Keratinocyte (primary cell): Measurements from ENCODE around the gene EFCAB12.
"Not testable (repeated sequence)": the region's sequence is repeated elsewhere in the genome, so short reads cannot be mapped to it uniquely, and the experiment has no call there.

Experiments used
- EZH2 ChIP-seq: IDR thresholded peaks from one replicate; pipeline ENCODE4 v1.6.1; 2012; ENCODE audit warnings: inconsistent platforms, mild to moderate bottlenecking, low read length, moderate library complexity
- TF ChIP-seq, protein P1 (sequence below), 3 experiments: IDR thresholded peaks in 1 of 3; conservative IDR thresholded peaks in 1 of 3; optimal IDR thresholded peaks in 1 of 3; 2 replicates in 2 of 3; 3 replicates in 1 of 3; pipeline versions ENCODE3 to v1.5.1; 2011; ENCODE audit warnings: low read length in 3 of 3, mild to moderate bottlenecking in 3 of 3, moderate library complexity in 2 of 3, control low read depth in 1 of 3, inconsistent platforms in 1 of 3; ENCODE audit not compliant: insufficient read depth in 2 of 3; ENCODE audit errors: extremely low read depth in 1 of 3

DNA sequence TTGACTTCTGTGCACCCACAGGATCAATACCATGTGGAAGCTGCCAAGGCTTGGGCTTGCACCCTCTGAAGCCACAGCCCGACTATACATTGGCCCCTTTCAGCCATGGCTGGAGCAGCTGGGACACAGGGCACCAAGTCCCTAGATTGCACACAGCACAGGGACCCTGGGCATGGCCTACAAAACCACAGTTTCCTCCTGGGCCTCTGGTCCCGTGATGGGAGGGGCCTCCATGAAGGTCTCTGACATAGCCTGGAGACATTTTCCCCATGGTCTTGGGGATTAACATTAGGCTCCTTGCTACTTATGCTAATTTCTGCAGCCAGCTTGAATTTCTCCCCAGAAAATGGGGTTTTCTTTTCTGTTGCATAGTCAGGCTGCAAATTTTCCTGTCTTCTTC, 63.6 kb downstream of the EFCAB12 start:
- not testable (repeated sequence) for TF ChIP-seq EZH2
- TF ChIP-seq, protein P1, sequence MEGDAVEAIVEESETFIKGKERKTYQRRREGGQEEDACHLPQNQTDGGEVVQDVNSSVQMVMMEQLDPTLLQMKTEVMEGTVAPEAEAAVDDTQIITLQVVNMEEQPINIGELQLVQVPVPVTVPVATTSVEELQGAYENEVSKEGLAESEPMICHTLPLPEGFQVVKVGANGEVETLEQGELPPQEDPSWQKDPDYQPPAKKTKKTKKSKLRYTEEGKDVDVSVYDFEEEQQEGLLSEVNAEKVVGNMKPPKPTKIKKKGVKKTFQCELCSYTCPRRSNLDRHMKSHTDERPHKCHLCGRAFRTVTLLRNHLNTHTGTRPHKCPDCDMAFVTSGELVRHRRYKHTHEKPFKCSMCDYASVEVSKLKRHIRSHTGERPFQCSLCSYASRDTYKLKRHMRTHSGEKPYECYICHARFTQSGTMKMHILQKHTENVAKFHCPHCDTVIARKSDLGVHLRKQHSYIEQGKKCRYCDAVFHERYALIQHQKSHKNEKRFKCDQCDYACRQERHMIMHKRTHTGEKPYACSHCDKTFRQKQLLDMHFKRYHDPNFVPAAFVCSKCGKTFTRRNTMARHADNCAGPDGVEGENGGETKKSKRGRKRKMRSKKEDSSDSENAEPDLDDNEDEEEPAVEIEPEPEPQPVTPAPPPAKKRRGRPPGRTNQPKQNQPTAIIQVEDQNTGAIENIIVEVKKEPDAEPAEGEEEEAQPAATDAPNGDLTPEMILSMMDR (optimal IDR thresholded peaks at IDR 0.05 in 1 of 3, IDR thresholded peaks at IDR 0.05 in 1 of 3, conservative IDR thresholded peaks at IDR 0.05 in 1 of 3; ENCODE audit: extremely low read depth in 1 of 3, insufficient read depth in 2 of 3, low read length in 3 of 3) = not testable (repeated sequence)
